Peyer's patch (tissue), 4 donors: ENCODE data around the gene NEK4.

ENCODE experiments used
- POLR2A ChIP-seq, 2 donors: fragments of 450-650 bp; IDR thresholded peaks; one replicate each; pipeline ENCODE4 v1.5.1; 2017; ENCODE audit warnings: antibody characterized with exemption in 2 of 2, mild to moderate bottlenecking in 2 of 2, moderate library complexity in 2 of 2
- TF ChIP-seq, protein P1 (sequence below), 6 experiments: fragments of 450-650 bp in 4 of 6; fragments of 200-600 bp in 2 of 6; sonication (generic) in 1 of 6; IDR thresholded peaks; one replicate each; pipeline ENCODE4 v1.5.1; 2017 to 2019; ENCODE audit warnings: antibody characterized with exemption in 6 of 6, mild to moderate bottlenecking in 3 of 6, moderate library complexity in 1 of 6

DNA sequence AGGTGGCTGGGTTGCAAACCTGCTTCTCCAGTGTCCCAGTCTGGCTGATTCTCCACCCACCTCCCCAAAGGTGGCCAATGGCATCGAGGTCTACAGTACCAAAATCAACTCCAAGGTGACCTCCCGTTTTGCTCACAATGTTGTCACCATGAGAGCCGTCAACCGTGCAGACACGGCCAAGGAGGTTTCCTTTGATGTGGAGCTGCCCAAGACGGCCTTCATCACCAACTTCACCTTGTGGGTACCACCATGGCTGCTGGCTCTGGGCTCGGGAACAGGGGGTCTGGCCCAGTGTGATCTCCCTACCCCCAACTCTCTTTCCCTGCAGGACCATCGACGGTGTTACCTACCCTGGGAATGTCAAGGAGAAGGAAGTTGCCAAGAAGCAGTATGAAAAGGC is 25.7 kb upstream of the NEK4 start:
- TF ChIP-seq, protein P1, sequence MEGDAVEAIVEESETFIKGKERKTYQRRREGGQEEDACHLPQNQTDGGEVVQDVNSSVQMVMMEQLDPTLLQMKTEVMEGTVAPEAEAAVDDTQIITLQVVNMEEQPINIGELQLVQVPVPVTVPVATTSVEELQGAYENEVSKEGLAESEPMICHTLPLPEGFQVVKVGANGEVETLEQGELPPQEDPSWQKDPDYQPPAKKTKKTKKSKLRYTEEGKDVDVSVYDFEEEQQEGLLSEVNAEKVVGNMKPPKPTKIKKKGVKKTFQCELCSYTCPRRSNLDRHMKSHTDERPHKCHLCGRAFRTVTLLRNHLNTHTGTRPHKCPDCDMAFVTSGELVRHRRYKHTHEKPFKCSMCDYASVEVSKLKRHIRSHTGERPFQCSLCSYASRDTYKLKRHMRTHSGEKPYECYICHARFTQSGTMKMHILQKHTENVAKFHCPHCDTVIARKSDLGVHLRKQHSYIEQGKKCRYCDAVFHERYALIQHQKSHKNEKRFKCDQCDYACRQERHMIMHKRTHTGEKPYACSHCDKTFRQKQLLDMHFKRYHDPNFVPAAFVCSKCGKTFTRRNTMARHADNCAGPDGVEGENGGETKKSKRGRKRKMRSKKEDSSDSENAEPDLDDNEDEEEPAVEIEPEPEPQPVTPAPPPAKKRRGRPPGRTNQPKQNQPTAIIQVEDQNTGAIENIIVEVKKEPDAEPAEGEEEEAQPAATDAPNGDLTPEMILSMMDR (IDR thresholded peaks at IDR 0.05): no peak
- TF ChIP-seq POLR2A (IDR thresholded peaks at IDR 0.05): no peak
